Measurements from ENCODE around the gene MRPL40.

MRPL40 gene

GRCh38 chr22:19478045-19478900 lies 45.9 kb downstream of the MRPL40 start:
- Histone ChIP-seq H4K20me1 (ENCODE audit: insufficient read depth, low read length) (peaks cover 13% of the 10 kb centered on the region), H3K4me1 (ENCODE audit: low read length) (0 out of 2 replicates have a peak, but pooled peaks cover 3% of the 10 kb centered on the region), H3K27me3 (replicated peaks; ENCODE audit: insufficient read depth, low read length) (no peaks in the 10 kb centered on the region), H3K36me3 (replicated peaks; ENCODE audit: insufficient read depth, low read length) (no peaks in the 10 kb centered on the region), H3K4me3 (ENCODE audit: low read length) (peak overlapping the region; percentile 93), H3K4me2 (ENCODE audit: low read depth, low read length) (peak overlapping the region; percentile 94), H3K9me2 (replicated peaks; ENCODE audit: insufficient read depth, low read length) (no peaks in the 10 kb centered on the region), H3F3A (ENCODE audit: insufficient read depth, low read length) (peaks cover 6% of the 10 kb centered on the region; the same call in 1 of the 2 replicates), H3K27ac (ENCODE audit: low read length) (peak overlapping the region; percentile 91; the same call in 1 of the 2 replicates), H3K79me2 (ENCODE audit: low read length) (peaks cover 74% of the 10 kb centered on the region), H3K9me3 (replicated peaks; ENCODE audit: insufficient read depth, low read length) (no peaks in the 10 kb centered on the region), H3K9ac (ENCODE audit: low read length) (peak overlapping the region; percentile 96), H2AFZ (ENCODE audit: low read length) (peak overlapping the region; percentile 74)
- TF ChIP-seq EZH2 (optimal IDR thresholded peaks at IDR 0.05; ENCODE audit: low read depth, low read length), result no peak
- no peak for TF ChIP-seq EZH2phosphoT487 (IDR thresholded peaks at IDR 0.05; ENCODE audit: low read length)
- TF ChIP-seq CTCF (IDR thresholded peaks at IDR 0.05; ENCODE audit: low read length), result no peak
- peak; percentile 7 for DNase-seq

DNA sequence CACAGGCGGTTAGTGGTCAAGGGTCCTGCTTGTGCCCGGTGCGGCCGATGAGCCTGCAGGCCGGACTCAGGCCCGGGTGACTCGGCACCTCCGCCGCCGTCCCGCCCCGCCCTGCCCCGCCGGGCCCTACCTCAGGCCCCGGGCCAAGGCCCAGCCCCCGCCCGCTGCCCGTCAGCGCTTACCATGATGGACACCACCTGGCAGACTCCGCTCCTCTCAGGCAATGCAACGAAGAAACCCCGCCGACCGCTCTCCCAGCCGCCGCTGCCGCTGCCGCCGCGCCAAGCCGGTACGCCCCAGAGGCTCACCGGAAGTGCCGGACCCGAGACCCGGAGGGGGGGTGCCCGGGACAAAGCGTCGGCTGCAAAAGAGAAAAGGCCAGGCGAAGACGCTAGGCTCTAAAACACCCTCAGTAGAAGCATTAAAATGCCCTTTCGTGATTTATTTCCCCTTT lies 46.6 kb downstream of the MRPL40 start, which contains the start of gene UFD1:
TSS of gene UFD1 (minus strand) at position 293 of the 454 bp plus-strand sequence. CDS start at position 185, 108 bp downstream.
- peaks cover 67% of the 10 kb centered on the region for H3K79me2 ChIP-seq (ENCODE audit: low read length)
- H4K20me1 ChIP-seq (ENCODE audit: insufficient read depth, low read length), result peaks cover 13% of the 10 kb centered on the region
- no peaks in the 10 kb centered on the region for H3K27me3 ChIP-seq (replicated peaks; ENCODE audit: insufficient read depth, low read length)
- H3K4me2 ChIP-seq (ENCODE audit: low read depth, low read length), result peak within 1 kb of the TSS; percentile 94
- peak within 1 kb of the TSS; percentile 93 for H3K4me3 ChIP-seq (ENCODE audit: low read length)
- TF ChIP-seq EZH2 (optimal IDR thresholded peaks at IDR 0.05; ENCODE audit: low read depth, low read length), result no peak
- no peak for TF ChIP-seq EZH2phosphoT487 (IDR thresholded peaks at IDR 0.05; ENCODE audit: low read length)
- H3F3A ChIP-seq (ENCODE audit: insufficient read depth, low read length), result peaks cover 6% of the 10 kb centered on the region; the same call in 1 of the 2 replicates
- H3K27ac ChIP-seq (ENCODE audit: low read length), result peak within 1 kb of the TSS; percentile 91
- H3K9me3 ChIP-seq (replicated peaks; ENCODE audit: insufficient read depth, low read length), result no peaks in the 10 kb centered on the region
- peaks cover 2% of the 10 kb centered on the region; the same call in 1 of the 2 replicates for H3K36me3 ChIP-seq (replicated peaks; ENCODE audit: insufficient read depth, low read length)
- 0 out of 2 replicates have a peak, but pooled peaks cover 3% of the 10 kb centered on the region for H3K4me1 ChIP-seq (ENCODE audit: low read length)
- H2AFZ ChIP-seq (ENCODE audit: low read length), result peak within 1 kb of the TSS; percentile 74
- peak; percentile 75 for DNase-seq
- H3K9ac ChIP-seq (ENCODE audit: low read length), result peak within 1 kb of the TSS; percentile 96
- H3K9me2 ChIP-seq (replicated peaks; ENCODE audit: insufficient read depth, low read length), result no peaks in the 10 kb centered on the region

DNA sequence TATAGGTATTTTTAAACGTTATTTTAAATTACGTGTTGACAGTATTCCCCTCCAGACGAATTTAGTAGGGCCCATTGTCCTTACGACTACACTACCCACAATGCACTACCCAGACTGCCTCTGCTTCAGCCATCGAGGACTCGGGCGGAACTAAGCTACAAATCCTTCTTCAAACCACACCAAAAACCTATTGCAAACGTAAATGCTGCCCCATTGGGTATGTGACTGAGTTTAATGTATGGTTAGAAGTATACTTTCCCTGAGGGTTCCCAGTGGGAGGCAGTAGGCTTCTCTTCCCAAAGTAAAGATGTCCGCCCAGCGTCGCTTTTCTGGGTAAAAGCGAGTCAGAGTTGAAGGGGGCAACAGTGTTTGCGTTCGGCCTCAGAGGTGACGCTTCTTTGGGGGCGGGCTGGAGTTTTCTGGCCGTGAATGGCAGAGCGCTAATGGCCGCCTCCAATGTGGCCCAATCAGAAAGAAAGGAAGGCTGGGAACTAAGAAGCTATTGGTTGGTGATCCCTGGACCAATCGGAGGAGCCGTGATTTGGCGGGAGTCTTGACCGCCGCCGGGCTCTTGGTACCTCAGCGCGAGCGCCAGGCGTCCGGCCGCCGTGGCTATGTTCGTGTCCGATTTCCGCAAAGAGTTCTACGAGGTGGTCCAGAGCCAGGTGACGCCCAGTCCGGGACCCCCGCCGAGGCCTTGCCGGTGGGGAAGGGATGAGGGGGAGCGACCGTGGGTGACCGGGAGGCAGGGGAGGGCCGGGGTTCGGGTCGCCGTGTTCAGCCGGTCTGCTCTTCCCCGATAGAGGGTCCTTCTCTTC lies 47.2 kb downstream of the MRPL40 start, which contains the start of gene CDC45:
TSS of gene CDC45 (plus strand) at position 566 of the 818 bp plus-strand sequence. CDS start at position 615, 49 bp downstream.
- peaks cover 2% of the 10 kb centered on the region; the same call in 1 of the 2 replicates for H3K36me3 ChIP-seq (replicated peaks; ENCODE audit: insufficient read depth, low read length)
- H3K27ac ChIP-seq (ENCODE audit: low read length), result peak within 1 kb of the TSS; percentile 91
- H3K79me2 ChIP-seq (ENCODE audit: low read length), result peaks cover 63% of the 10 kb centered on the region
- H4K20me1 ChIP-seq (ENCODE audit: insufficient read depth, low read length), result peaks cover 13% of the 10 kb centered on the region
- DNase-seq, result peak; percentile 98
- peaks cover 6% of the 10 kb centered on the region; the same call in 1 of the 2 replicates for H3F3A ChIP-seq (ENCODE audit: insufficient read depth, low read length)
- peak within 1 kb of the TSS; percentile 93 for H3K4me3 ChIP-seq (ENCODE audit: low read length)
- no peaks in the 10 kb centered on the region for H3K27me3 ChIP-seq (replicated peaks; ENCODE audit: insufficient read depth, low read length)
- H3K9me3 ChIP-seq (replicated peaks; ENCODE audit: insufficient read depth, low read length), result no peaks in the 10 kb centered on the region
- TF ChIP-seq EZH2phosphoT487 (IDR thresholded peaks at IDR 0.05; ENCODE audit: low read length), result no peak
- TF ChIP-seq EZH2 (optimal IDR thresholded peaks at IDR 0.05; ENCODE audit: low read depth, low read length), result no peak
- TF ChIP-seq CTCF (IDR thresholded peaks at IDR 0.05; ENCODE audit: low read length), result no peak
- H3K9ac ChIP-seq (ENCODE audit: low read length), result peak within 1 kb of the TSS; percentile 96
- H2AFZ ChIP-seq (ENCODE audit: low read length), result peak within 1 kb of the TSS; percentile 74
- H3K9me2 ChIP-seq (replicated peaks; ENCODE audit: insufficient read depth, low read length), result no peaks in the 10 kb centered on the region
- peak within 1 kb of the TSS; percentile 94 for H3K4me2 ChIP-seq (ENCODE audit: low read depth, low read length)
- H3K4me1 ChIP-seq (ENCODE audit: low read length), result 0 out of 2 replicates have a peak, but pooled peaks cover 3% of the 10 kb centered on the region

Measured in MM.1S (cell line).